HEK293 (cell line): ENCODE data around the gene SEC11C.

Source experiments
- CTCF ChIA-PET: fragments of 350-600 bp; formaldehyde crosslinking; extraction: SDS; loops from one replicate; lab custom pipeline; 2021; ENCODE audit warnings: antibody characterized with exemption; lab: Yijun Ruan, JAX
- POLR2A ChIA-PET: fragments of 300-600 bp; formaldehyde crosslinking; extraction: SDS; loops from one replicate; lab custom pipeline; 2020; ENCODE audit warnings: antibody characterized with exemption, inconsistent platforms; lab: Yijun Ruan, JAX
- H3K27ac ChIP-seq: fragments of 200-500 bp; sonication (Bioruptor generic); 2 replicates; pipeline ENCODE4 v1.5.1; 2014; ENCODE audit warnings: low read depth, low read length, control low read depth, inconsistent platforms; ENCODE audit errors: extremely low read depth
- H3K36me3 ChIP-seq, 2 experiments: fragments of 200-500 bp in 1 of 2; sonication (Bioruptor generic) in 1 of 2; 1 replicate in 1 of 2; 2 replicates in 1 of 2; pipeline ENCODE4 v1.5.1; 2014 to 2017; ENCODE audit warnings: inconsistent platforms in 2 of 2, low read length in 2 of 2; ENCODE audit not compliant: control insufficient read depth in 2 of 2, insufficient read depth in 1 of 2
- H3K4me1 ChIP-seq: fragments of 200-500 bp; sonication (Bioruptor generic); 2 replicates; pipeline ENCODE4 v1.5.1; 2014; ENCODE audit warnings: mild to moderate bottlenecking, low read length, inconsistent platforms; ENCODE audit not compliant: control insufficient read depth, insufficient read depth
- H3K4me3 ChIP-seq: 2 replicates; pipeline ENCODE4 v1.5.1; 2011; ENCODE audit warnings: low read depth, mild to moderate bottlenecking, control low read depth, low read length, moderate library complexity
- H3K9me3 ChIP-seq: fragments of 200-500 bp; sonication (Bioruptor generic); 2 replicates; pipeline ENCODE4 v1.5.1; 2014; ENCODE audit warnings: low read depth, low read length, inconsistent platforms; ENCODE audit not compliant: control insufficient read depth, insufficient read depth
- GLI4 ChIP-seq: fragments of 450-650 bp; formaldehyde crosslinking; IDR thresholded peaks from 2 replicates; pipeline ENCODE4 v1.5.1; 2016; ENCODE audit warnings: missing biosample characterization, missing genetic modification characterization
- KLF7 ChIP-seq: fragments of 450-650 bp; formaldehyde crosslinking; IDR thresholded peaks from 2 replicates; pipeline ENCODE4 v1.5.1; 2016; ENCODE audit warnings: missing biosample characterization, missing genetic modification characterization, borderline replicate concordance
- KLF9 ChIP-seq: fragments of 450-650 bp; formaldehyde crosslinking; IDR thresholded peaks from 2 replicates; pipeline ENCODE4 v1.5.1; 2016; ENCODE audit warnings: missing biosample characterization, missing genetic modification characterization, low read depth
- MYNN ChIP-seq: fragments of 450-650 bp; formaldehyde crosslinking; IDR thresholded peaks from 2 replicates; pipeline ENCODE4 v1.5.1; 2016; ENCODE audit warnings: missing biosample characterization, missing genetic modification characterization, borderline replicate concordance
- MZF1 ChIP-seq: fragments of 450-650 bp; formaldehyde crosslinking; IDR thresholded peaks from 2 replicates; pipeline ENCODE4 v1.5.1; 2017; ENCODE audit warnings: missing biosample characterization, missing genetic modification characterization, borderline replicate concordance
- SCRT2 ChIP-seq: fragments of 450-650 bp; formaldehyde crosslinking; IDR thresholded peaks from 2 replicates; pipeline ENCODE4 v1.5.1; 2016; ENCODE audit warnings: missing biosample characterization, missing genetic modification characterization
- ZBTB1 ChIP-seq: fragments of 450-650 bp; formaldehyde crosslinking; IDR thresholded peaks from 2 replicates; pipeline ENCODE4 v1.5.1; 2016; ENCODE audit warnings: missing biosample characterization, missing genetic modification characterization
- ZBTB20 ChIP-seq: fragments of 450-650 bp; formaldehyde crosslinking; IDR thresholded peaks from 2 replicates; pipeline ENCODE4 v1.5.1; 2016; ENCODE audit warnings: missing biosample characterization, missing genetic modification characterization
- ZNF133 ChIP-seq: fragments of 450-650 bp; formaldehyde crosslinking; IDR thresholded peaks from 2 replicates; pipeline ENCODE4 v1.5.1; 2016; ENCODE audit warnings: missing biosample characterization, missing genetic modification characterization
- ZNF157 ChIP-seq: fragments of 450-650 bp; formaldehyde crosslinking; IDR thresholded peaks from 2 replicates; pipeline ENCODE4 v1.5.1; 2016; ENCODE audit warnings: missing biosample characterization, missing genetic modification characterization
- ZNF184 ChIP-seq: fragments of 450-650 bp; IDR thresholded peaks from 2 replicates; pipeline ENCODE4 v1.5.1; 2018; ENCODE audit warnings: missing biosample characterization, mild to moderate bottlenecking, missing genetic modification characterization
- ZNF585B ChIP-seq: fragments of 450-650 bp; formaldehyde crosslinking; IDR thresholded peaks from 2 replicates; pipeline ENCODE4 v1.5.1; 2016; ENCODE audit warnings: missing biosample characterization, missing genetic modification characterization
- ZNF621 ChIP-seq: fragments of 450-650 bp; formaldehyde crosslinking; IDR thresholded peaks from 2 replicates; pipeline ENCODE4 v1.5.1; 2017; ENCODE audit warnings: missing biosample characterization, missing genetic modification characterization
- ZNF623 ChIP-seq: fragments of 450-650 bp; formaldehyde crosslinking; IDR thresholded peaks from 2 replicates; pipeline ENCODE4 v1.5.1; 2016; ENCODE audit warnings: missing biosample characterization, missing genetic modification characterization
- ZNF654 ChIP-seq: fragments of 450-650 bp; formaldehyde crosslinking; IDR thresholded peaks from 2 replicates; pipeline ENCODE4 v1.5.1; 2016; ENCODE audit warnings: low read depth, missing biosample characterization, missing genetic modification characterization
- ZNF707 ChIP-seq: fragments of 450-650 bp; formaldehyde crosslinking; IDR thresholded peaks from 2 replicates; pipeline ENCODE4 v1.5.1; 2016; ENCODE audit warnings: missing biosample characterization, missing genetic modification characterization
- ZNF792 ChIP-seq: fragments of 450-650 bp; formaldehyde crosslinking; IDR thresholded peaks from 2 replicates; pipeline ENCODE4 v1.5.1; 2016; ENCODE audit warnings: missing biosample characterization, missing genetic modification characterization
- ZNF830 ChIP-seq: fragments of 450-650 bp; IDR thresholded peaks from 2 replicates; pipeline ENCODE4 v1.5.0; 2018; ENCODE audit warnings: missing biosample characterization, missing genetic modification characterization, low read depth, mild to moderate bottlenecking, moderate library complexity
- TF ChIP-seq, protein P1 (sequence below): fragments of 450-650 bp; formaldehyde crosslinking; IDR thresholded peaks from 2 replicates; pipeline ENCODE4 v1.5.1; 2016; ENCODE audit warnings: missing biosample characterization, missing genetic modification characterization, low read depth
- TF ChIP-seq, protein P2 (sequence below): fragments of 450-650 bp; formaldehyde crosslinking; IDR thresholded peaks from 2 replicates; pipeline ENCODE4 v1.5.1; 2016; ENCODE audit warnings: missing biosample characterization, missing genetic modification characterization
- TF ChIP-seq, protein P3 (sequence below): fragments of 450-650 bp; formaldehyde crosslinking; IDR thresholded peaks from 2 replicates; pipeline ENCODE4 v1.5.1; 2016; ENCODE audit warnings: missing biosample characterization, missing genetic modification characterization
- TF ChIP-seq, protein P4 (sequence below): fragments of 450-650 bp; formaldehyde crosslinking; IDR thresholded peaks from 2 replicates; pipeline ENCODE4 v1.5.1; 2016; ENCODE audit warnings: missing biosample characterization, missing genetic modification characterization, borderline replicate concordance
- TF ChIP-seq, protein P5 (sequence below): fragments of 450-650 bp; formaldehyde crosslinking; IDR thresholded peaks from 2 replicates; pipeline ENCODE4 v1.5.1; 2017; ENCODE audit warnings: missing biosample characterization, missing genetic modification characterization

SEC11C gene

DNA sequence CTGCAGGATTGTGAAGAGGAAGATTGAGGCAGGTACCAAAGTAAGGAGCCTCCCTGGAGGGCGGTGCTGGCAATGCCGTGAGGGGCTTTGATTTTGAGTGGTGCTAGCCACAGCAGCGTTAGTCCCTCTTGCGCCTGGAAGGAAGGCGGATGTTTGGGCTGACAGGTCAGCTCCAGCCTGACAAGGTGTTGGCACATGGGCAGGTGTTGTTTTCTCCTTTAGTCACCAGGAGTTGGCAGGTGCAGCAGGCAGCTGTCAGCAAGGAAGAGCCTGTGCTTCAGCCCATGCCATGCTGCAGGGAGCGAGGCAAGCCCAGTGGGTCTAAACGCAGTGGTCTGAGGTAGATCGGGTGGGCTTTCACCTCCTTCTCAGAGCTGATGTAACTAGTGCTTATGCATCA, 8.5 kb downstream of the SEC11C start:
- TF ChIP-seq ZNF623 = no peak
- TF ChIP-seq, protein P1, sequence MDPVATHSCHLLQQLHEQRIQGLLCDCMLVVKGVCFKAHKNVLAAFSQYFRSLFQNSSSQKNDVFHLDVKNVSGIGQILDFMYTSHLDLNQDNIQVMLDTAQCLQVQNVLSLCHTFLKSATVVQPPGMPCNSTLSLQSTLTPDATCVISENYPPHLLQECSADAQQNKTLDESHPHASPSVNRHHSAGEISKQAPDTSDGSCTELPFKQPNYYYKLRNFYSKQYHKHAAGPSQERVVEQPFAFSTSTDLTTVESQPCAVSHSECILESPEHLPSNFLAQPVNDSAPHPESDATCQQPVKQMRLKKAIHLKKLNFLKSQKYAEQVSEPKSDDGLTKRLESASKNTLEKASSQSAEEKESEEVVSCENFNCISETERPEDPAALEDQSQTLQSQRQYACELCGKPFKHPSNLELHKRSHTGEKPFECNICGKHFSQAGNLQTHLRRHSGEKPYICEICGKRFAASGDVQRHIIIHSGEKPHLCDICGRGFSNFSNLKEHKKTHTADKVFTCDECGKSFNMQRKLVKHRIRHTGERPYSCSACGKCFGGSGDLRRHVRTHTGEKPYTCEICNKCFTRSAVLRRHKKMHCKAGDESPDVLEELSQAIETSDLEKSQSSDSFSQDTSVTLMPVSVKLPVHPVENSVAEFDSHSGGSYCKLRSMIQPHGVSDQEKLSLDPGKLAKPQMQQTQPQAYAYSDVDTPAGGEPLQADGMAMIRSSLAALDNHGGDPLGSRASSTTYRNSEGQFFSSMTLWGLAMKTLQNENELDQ = no peak
- TF ChIP-seq SCRT2 (tag by site-specific recombination) = no peak
- TF ChIP-seq ZNF830 (tag by site-specific recombination) = no peak
- TF ChIP-seq, protein P2, sequence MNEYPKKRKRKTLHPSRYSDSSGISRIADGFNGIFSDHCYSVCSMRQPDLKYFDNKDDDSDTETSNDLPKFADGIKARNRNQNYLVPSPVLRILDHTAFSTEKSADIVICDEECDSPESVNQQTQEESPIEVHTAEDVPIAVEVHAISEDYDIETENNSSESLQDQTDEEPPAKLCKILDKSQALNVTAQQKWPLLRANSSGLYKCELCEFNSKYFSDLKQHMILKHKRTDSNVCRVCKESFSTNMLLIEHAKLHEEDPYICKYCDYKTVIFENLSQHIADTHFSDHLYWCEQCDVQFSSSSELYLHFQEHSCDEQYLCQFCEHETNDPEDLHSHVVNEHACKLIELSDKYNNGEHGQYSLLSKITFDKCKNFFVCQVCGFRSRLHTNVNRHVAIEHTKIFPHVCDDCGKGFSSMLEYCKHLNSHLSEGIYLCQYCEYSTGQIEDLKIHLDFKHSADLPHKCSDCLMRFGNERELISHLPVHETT (tag by site-specific recombination) = no peak
- no peak for TF ChIP-seq ZNF133
- no peak for TF ChIP-seq ZNF621
- no peak for TF ChIP-seq ZNF654 (tag by site-specific recombination)
- TF ChIP-seq, protein P3, sequence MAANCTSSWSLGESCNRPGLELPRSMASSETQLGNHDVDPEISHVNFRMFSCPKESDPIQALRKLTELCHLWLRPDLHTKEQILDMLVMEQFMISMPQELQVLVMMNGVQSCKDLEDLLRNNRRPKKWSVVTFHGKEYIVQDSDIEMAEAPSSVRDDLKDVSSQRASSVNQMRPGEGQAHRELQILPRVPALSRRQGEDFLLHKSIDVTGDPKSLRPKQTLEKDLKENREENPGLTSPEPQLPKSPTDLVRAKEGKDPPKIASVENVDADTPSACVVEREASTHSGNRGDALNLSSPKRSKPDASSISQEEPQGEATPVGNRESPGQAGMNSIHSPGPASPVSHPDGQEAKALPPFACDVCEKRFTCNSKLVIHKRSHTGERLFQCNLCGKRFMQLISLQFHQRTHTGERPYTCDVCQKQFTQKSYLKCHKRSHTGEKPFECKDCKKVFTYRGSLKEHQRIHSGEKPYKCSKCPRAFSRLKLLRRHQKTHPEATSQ = no peak
- TF ChIP-seq KLF9 (tag by site-specific recombination) = no peak
- Histone ChIP-seq H3K4me3 (no peak overlapping the region), H3K27ac (no peak overlapping the region), H3K36me3 (peaks cover 3 to 21% of the 10 kb centered on the region in 2 experiments; a peak in 2 of 3 replicates), H3K9me3 (no peaks in the 10 kb centered on the region), H3K4me1 (0 out of 2 replicates have a peak, but pooled peaks cover 2% of the 10 kb centered on the region)
- ChIA-PET CTCF (no interaction called here), POLR2A (no interaction called here)

DNA sequence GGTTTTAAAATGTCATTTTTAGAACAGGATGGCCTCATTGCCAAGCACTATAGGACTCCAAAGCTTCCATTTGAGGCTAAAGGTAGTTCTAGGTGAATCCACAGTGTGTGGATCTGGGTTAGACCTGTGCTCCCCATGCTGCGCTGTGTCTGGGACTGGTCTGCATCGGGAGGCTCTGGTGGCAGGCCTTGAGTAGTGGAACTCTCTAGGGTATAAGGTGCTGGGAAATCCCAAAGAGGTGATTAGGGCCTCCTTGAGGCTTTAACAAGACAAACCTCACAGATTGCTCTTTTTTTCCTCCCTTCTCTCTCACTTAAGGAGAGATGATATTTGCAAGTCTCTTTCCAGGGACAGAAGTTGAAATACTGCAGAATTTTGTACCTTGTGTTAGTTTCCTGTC, 9.3 kb downstream of the SEC11C start:
- POLR2A ChIA-PET = interaction anchor here (1.3 kb wide), 1 partner anchor 9 kb away, joined by 4 read pairs; the partner anchor contains the start of gene SEC11C
- no peak for TF ChIP-seq ZBTB20 (tag by site-specific recombination)
- TF ChIP-seq GLI4 = no peak
- TF ChIP-seq, protein P4, sequence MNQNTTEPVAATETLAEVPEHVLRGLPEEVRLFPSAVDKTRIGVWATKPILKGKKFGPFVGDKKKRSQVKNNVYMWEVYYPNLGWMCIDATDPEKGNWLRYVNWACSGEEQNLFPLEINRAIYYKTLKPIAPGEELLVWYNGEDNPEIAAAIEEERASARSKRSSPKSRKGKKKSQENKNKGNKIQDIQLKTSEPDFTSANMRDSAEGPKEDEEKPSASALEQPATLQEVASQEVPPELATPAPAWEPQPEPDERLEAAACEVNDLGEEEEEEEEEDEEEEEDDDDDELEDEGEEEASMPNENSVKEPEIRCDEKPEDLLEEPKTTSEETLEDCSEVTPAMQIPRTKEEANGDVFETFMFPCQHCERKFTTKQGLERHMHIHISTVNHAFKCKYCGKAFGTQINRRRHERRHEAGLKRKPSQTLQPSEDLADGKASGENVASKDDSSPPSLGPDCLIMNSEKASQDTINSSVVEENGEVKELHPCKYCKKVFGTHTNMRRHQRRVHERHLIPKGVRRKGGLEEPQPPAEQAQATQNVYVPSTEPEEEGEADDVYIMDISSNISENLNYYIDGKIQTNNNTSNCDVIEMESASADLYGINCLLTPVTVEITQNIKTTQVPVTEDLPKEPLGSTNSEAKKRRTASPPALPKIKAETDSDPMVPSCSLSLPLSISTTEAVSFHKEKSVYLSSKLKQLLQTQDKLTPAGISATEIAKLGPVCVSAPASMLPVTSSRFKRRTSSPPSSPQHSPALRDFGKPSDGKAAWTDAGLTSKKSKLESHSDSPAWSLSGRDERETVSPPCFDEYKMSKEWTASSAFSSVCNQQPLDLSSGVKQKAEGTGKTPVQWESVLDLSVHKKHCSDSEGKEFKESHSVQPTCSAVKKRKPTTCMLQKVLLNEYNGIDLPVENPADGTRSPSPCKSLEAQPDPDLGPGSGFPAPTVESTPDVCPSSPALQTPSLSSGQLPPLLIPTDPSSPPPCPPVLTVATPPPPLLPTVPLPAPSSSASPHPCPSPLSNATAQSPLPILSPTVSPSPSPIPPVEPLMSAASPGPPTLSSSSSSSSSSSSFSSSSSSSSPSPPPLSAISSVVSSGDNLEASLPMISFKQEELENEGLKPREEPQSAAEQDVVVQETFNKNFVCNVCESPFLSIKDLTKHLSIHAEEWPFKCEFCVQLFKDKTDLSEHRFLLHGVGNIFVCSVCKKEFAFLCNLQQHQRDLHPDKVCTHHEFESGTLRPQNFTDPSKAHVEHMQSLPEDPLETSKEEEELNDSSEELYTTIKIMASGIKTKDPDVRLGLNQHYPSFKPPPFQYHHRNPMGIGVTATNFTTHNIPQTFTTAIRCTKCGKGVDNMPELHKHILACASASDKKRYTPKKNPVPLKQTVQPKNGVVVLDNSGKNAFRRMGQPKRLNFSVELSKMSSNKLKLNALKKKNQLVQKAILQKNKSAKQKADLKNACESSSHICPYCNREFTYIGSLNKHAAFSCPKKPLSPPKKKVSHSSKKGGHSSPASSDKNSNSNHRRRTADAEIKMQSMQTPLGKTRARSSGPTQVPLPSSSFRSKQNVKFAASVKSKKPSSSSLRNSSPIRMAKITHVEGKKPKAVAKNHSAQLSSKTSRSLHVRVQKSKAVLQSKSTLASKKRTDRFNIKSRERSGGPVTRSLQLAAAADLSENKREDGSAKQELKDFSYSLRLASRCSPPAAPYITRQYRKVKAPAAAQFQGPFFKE = no peak
- TF ChIP-seq ZNF792 (tag by site-specific recombination) = no peak
- no peak for TF ChIP-seq ZNF585B
- no peak for TF ChIP-seq MYNN (tag by site-specific recombination)
- no peak for TF ChIP-seq ZNF707 (tag by site-specific recombination)
- TF ChIP-seq ZBTB1 (tag by site-specific recombination) = no peak
- TF ChIP-seq, protein P5, sequence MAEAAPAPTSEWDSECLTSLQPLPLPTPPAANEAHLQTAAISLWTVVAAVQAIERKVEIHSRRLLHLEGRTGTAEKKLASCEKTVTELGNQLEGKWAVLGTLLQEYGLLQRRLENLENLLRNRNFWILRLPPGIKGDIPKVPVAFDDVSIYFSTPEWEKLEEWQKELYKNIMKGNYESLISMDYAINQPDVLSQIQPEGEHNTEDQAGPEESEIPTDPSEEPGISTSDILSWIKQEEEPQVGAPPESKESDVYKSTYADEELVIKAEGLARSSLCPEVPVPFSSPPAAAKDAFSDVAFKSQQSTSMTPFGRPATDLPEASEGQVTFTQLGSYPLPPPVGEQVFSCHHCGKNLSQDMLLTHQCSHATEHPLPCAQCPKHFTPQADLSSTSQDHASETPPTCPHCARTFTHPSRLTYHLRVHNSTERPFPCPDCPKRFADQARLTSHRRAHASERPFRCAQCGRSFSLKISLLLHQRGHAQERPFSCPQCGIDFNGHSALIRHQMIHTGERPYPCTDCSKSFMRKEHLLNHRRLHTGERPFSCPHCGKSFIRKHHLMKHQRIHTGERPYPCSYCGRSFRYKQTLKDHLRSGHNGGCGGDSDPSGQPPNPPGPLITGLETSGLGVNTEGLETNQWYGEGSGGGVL (tag by site-specific recombination) = no peak
- TF ChIP-seq ZNF157 = no peak
- no peak for TF ChIP-seq KLF7 (tag by site-specific recombination)
- TF ChIP-seq MZF1 (tag by site-specific recombination) = no peak
- no peak for TF ChIP-seq ZNF184

More for the DNA sequence above, 9.3 kb downstream of the SEC11C start:
- Histone ChIP-seq H3K4me1 (0 out of 2 replicates have a peak, but pooled peaks cover 2% of the 10 kb centered on the region), H3K27ac (no peak overlapping the region), H3K9me3 (no peaks in the 10 kb centered on the region), H3K36me3 (peaks cover 9 to 25% of the 10 kb centered on the region in 2 experiments; a peak in 2 of 3 replicates), H3K4me3 (no peak overlapping the region)
- CTCF ChIA-PET = interaction anchor here (0.7 to 0.8 kb wide), 2 partner anchors 9 to 36 kb away, joined by 3 to 4 read pairs; no protein-coding TSS in a partner anchor
